ENCODE results near the gene RFX5.

Gene RFX5

GRCh38 chr1:151346082-151346768 lies 827 bp downstream of the RFX5 start:
- no peak for TF ChIP-seq CTCF (IDR thresholded peaks at IDR 0.05)

- no peak for TF ChIP-seq CTCF (IDR thresholded peaks at IDR 0.05)
Observed at GRCh38 chr1:151344291-151344690, 2.8 kb downstream of the RFX5 start.

GRCh38 chr1:151343587-151343986 lies 3.5 kb downstream of the RFX5 start:
- TF ChIP-seq CTCF (IDR thresholded peaks at IDR 0.05): no peak

- no peak for TF ChIP-seq CTCF (IDR thresholded peaks at IDR 0.05)
Observed at GRCh38 chr1:151342569-151342968, 4.5 kb downstream of the RFX5 start.

GRCh38 chr1:151342021-151342420 lies 5.0 kb downstream of the RFX5 start:
- no peak for TF ChIP-seq CTCF (IDR thresholded peaks at IDR 0.05)

GRCh38 chr1:151340870-151341754 lies 5.9 kb downstream of the RFX5 start:
- TF ChIP-seq CTCF (IDR thresholded peaks at IDR 0.05): peak; percentile 80; the same call in 1 of the 2 replicates

- TF ChIP-seq CTCF (IDR thresholded peaks at IDR 0.05): no peak
Observed at GRCh38 chr1:151336556-151336955, 10.5 kb downstream of the RFX5 start.
